Measurements from ENCODE around the gene FOSB. TPM values are rescaled to one million over a fixed set of nuclear protein-coding genes. Genes with fewer than 3 reads are reported as not detected.

Gene FOSB
- total RNA-seq, 1 experiment from 2014 or later, result 1.7 TPM

GRCh38 chr19:45492627-45493470 lies 25.1 kb downstream of the FOSB start:
- peak; percentile 94 for DNase-seq
- Histone ChIP-seq H3K79me2 (ENCODE audit: insufficient read depth, low read length) (no peaks in the 10 kb centered on the region), H2BK15ac (ENCODE audit: low read depth, low read length) (no peak overlapping the region; the same call in 1 of the 2 replicates), H4K8ac (replicated peaks; ENCODE audit: insufficient read length, low read depth, low read length) (no peak overlapping the region), H3K9me3 (ENCODE audit: control insufficient read depth, low read depth, low read length) (no peaks in the 10 kb centered on the region), H2AFZ (ENCODE audit: low read length) (no peak overlapping the region), H3K27ac (ENCODE audit: insufficient read length, low read depth, low read length) (no peak overlapping the region), H4K91ac (ENCODE audit: insufficient read length, low read depth, low read length) (no peak overlapping the region), H4K5ac (ENCODE audit: insufficient read length, low read depth, low read length) (no peak overlapping the region), H2AK5ac (ENCODE audit: insufficient read length, low read length) (no peak overlapping the region), H3K14ac (ENCODE audit: insufficient read depth, low read length) (peak overlapping the region; percentile 81), H3K4me2 (ENCODE audit: insufficient read depth, insufficient read length, low read length) (peak overlapping the region; percentile 68), H2BK20ac (ENCODE audit: low read depth, low read length, poor library complexity, severe bottlenecking) (no peak overlapping the region), H2BK120ac (ENCODE audit: low read depth, low read length, poor library complexity, severe bottlenecking) (no peak overlapping the region), H3K23ac (ENCODE audit: insufficient read length, low read depth, low read length) (no peak overlapping the region), H4K20me1 (ENCODE audit: control insufficient read depth, insufficient read depth, insufficient read length) (no peaks in the 10 kb centered on the region), H3K9ac (ENCODE audit: extremely low read depth, insufficient read length, low read length) (no peak overlapping the region), H3K56ac (ENCODE audit: insufficient read length, low read depth, low read length) (no peak overlapping the region), H3K79me1 (ENCODE audit: insufficient read depth, low read depth, low read length, poor library complexity, severe bottlenecking) (no peaks in the 10 kb centered on the region), H3K27me3 (ENCODE audit: insufficient read depth, low read length) (no peaks in the 10 kb centered on the region; the same call in 1 of the 2 replicates), H2BK12ac (ENCODE audit: insufficient read length, low read depth, low read length) (no peak overlapping the region), H3K23me2 (ENCODE audit: insufficient read length, low read depth, low read length, poor library complexity, severe bottlenecking) (peaks cover 15% of the 10 kb centered on the region), H3K18ac (ENCODE audit: insufficient read length, low read depth, low read length) (peak overlapping the region; percentile 63), H3K4ac (ENCODE audit: low read depth, low read length) (no peak overlapping the region), H3T11ph (ENCODE audit: low read length) (no peak overlapping the region), H2BK5ac (ENCODE audit: insufficient read length, low read length) (no peak overlapping the region), H3K4me1 (ENCODE audit: insufficient read depth, low read length) (no peaks in the 10 kb centered on the region)
- Mint-ChIP-seq H3K9me3 (no peaks in the 10 kb centered on the region; a peak in 2 of 5 replicates), H3K4me1 (peaks cover 21 to 29% of the 10 kb centered on the region in 2 experiments), H3K27me3 (ENCODE audit: low read depth) (peaks cover 12% of the 10 kb centered on the region), H3K4me3 (peak overlapping the region; percentile 76 to 88), H3K36me3 (ENCODE audit: insufficient read depth in 1 of 3, low read depth in 3 of 3) (peaks cover 2 to 17% (median 14%) of the 10 kb centered on the region in 3 experiments; a peak in 6 of 7 replicates), H3K27ac (peak overlapping the region; percentile 27 to 80 (median 62); a peak in 3 of 7 replicates)
- WGBS (ENCODE audit: extremely low coverage, insufficient read length, low lambda C conversion rate), result no CpG with 5 or more reads among the region's 32 CpGs
- TF ChIP-seq CTCF (conservative IDR thresholded peaks at IDR 0.05), result no peak

Data from H9 (cell line).